Endothelial cell (in vitro differentiated cells): ENCODE results near the gene ZNF513. TPM values are rescaled to one million over a fixed set of nuclear protein-coding genes. Genes with fewer than 3 reads are reported as not detected.

ENCODE experiments used
- DNase-seq: peaks from one replicate; pipeline ENCODE4 v3.0.0; 2021; ENCODE audit warnings: low spot score
- H3K27ac Mint-ChIP-seq: one replicate; pipeline ENCODE4 v1.8.0; 2021; ENCODE audit warnings: mixed read lengths, inconsistent platforms; ENCODE audit not compliant: unreplicated experiment
- H3K27me3 Mint-ChIP-seq: one replicate; pipeline ENCODE4 v1.8.0; 2021; ENCODE audit warnings: mild to moderate bottlenecking, moderate library complexity, mixed read lengths, inconsistent platforms; ENCODE audit not compliant: unreplicated experiment
- H3K36me3 Mint-ChIP-seq: one replicate; pipeline ENCODE4 v1.8.0; 2021; ENCODE audit warnings: mild to moderate bottlenecking, low read depth, mixed read lengths, inconsistent platforms; ENCODE audit not compliant: unreplicated experiment
- H3K4me1 Mint-ChIP-seq: one replicate; pipeline ENCODE4 v1.8.0; 2021; ENCODE audit warnings: mild to moderate bottlenecking, mixed read lengths, inconsistent platforms; ENCODE audit not compliant: unreplicated experiment
- H3K4me3 Mint-ChIP-seq: one replicate; pipeline ENCODE4 v1.8.0; 2021; ENCODE audit warnings: mild to moderate bottlenecking, mixed read lengths, inconsistent platforms; ENCODE audit not compliant: unreplicated experiment
- H3K9me3 Mint-ChIP-seq: one replicate; pipeline ENCODE4 v1.8.0; 2021; ENCODE audit warnings: mixed read lengths, inconsistent platforms; ENCODE audit not compliant: unreplicated experiment
- CTCF ChIP-seq: fragments of 200-600 bp; sonication (generic); IDR thresholded peaks from one replicate; pipeline ENCODE4 v1.5.0; 2021; ENCODE audit warnings: antibody characterized with exemption; ENCODE audit not compliant: unreplicated experiment
- total RNA-seq: library from RNA; stranded (reverse); fragmentation: NEBNext Ultra II Directional; extraction: Animal tissue kit (Norgen Biotek cat#: 25700); gene quantifications from one replicate; pipeline ENCODE4 v1.2.1, GENCODE V29; 2021; ENCODE audit not compliant: unreplicated experiment

The ZNF513 gene
- total RNA-seq, 1 donor from 2014 or later, result 20.8 TPM

- DNase-seq, result no peak
- no peaks in the 10 kb centered on the region for H3K9me3 Mint-ChIP-seq
- TF ChIP-seq CTCF, result no peak
- H3K36me3 Mint-ChIP-seq, result peaks cover 53% of the 10 kb centered on the region
- H3K4me3 Mint-ChIP-seq, result no peak overlapping the region
- no peak overlapping the region for H3K27ac Mint-ChIP-seq
- peaks cover 17% of the 10 kb centered on the region for H3K4me1 Mint-ChIP-seq
- H3K27me3 Mint-ChIP-seq, result peaks cover 23% of the 10 kb centered on the region
These were observed 2.3 kb downstream of the ZNF513 start for GRCh38 chr2:27378096-27378808.

- Mint-ChIP-seq H3K9me3 (no peaks in the 10 kb centered on the region), H3K27me3 (peaks cover 23% of the 10 kb centered on the region), H3K36me3 (peaks cover 57% of the 10 kb centered on the region), H3K27ac (peak overlapping the region; percentile 68), H3K4me1 (peaks cover 18% of the 10 kb centered on the region), H3K4me3 (peak overlapping the region; percentile 57)
- TF ChIP-seq CTCF, result no peak
- DNase-seq, result no peak
These were observed 2.9 kb downstream of the ZNF513 start for GRCh38 chr2:27377618-27378095.

GRCh38 chr2:27376866-27377617, 3.5 kb downstream of the ZNF513 start:
- H3K4me1 Mint-ChIP-seq, result peaks cover 21% of the 10 kb centered on the region
- no peak overlapping the region for H3K27ac Mint-ChIP-seq
- H3K36me3 Mint-ChIP-seq, result peaks cover 57% of the 10 kb centered on the region
- no peak for DNase-seq
- H3K4me3 Mint-ChIP-seq, result peak overlapping the region; percentile 56
- H3K27me3 Mint-ChIP-seq, result peaks cover 21% of the 10 kb centered on the region
- H3K9me3 Mint-ChIP-seq, result no peaks in the 10 kb centered on the region
- TF ChIP-seq CTCF, result no peak

GRCh38 chr2:27376151-27376865, 4.2 kb downstream of the ZNF513 start:
- Mint-ChIP-seq H3K9me3 (no peaks in the 10 kb centered on the region), H3K27me3 (peaks cover 22% of the 10 kb centered on the region), H3K27ac (no peak overlapping the region), H3K36me3 (peaks cover 56% of the 10 kb centered on the region), H3K4me1 (peaks cover 27% of the 10 kb centered on the region), H3K4me3 (peak overlapping the region; percentile 56)
- no peak for TF ChIP-seq CTCF
- DNase-seq, result no peak
